ENCODE results near the gene CHCHD3. TPM values are rescaled to one million over a fixed set of nuclear protein-coding genes. Genes with fewer than 3 reads are reported as not detected.

The CHCHD3 gene
- total and polyA plus RNA-seq, 9 of the 15 experiments (the other 6 are each of a cell fraction or from before 2014, with no cell fraction given), result 66.2 to 279 (median 204) TPM

- TF ChIP-seq ZNF197 (CRISPR knock-in tag; IDR thresholded peaks at IDR 0.05; ENCODE audit: low read depth) (no peak), ZNF395 (CRISPR knock-in tag; IDR thresholded peaks at IDR 0.05) (no peak), GABPB1 (CRISPR knock-in tag; IDR thresholded peaks at IDR 0.05) (no peak)
Observed at GRCh38 chr7:132825932-132826835, 255.7 kb downstream of the CHCHD3 start (continued).

GRCh38 chr7:132825222-132825621 lies 256.7 kb downstream of the CHCHD3 start:
- in situ Hi-C loops (cut with MboI), result no loop called here
- no peak for ATAC-seq

More at GRCh38 chr7:132825222-132825621, 256.7 kb downstream of the CHCHD3 start:
- no peak overlapping the region for H3K4me3 ChIP-seq
- 96% methylated on average over 2 of the region's 2 CpGs for WGBS (ENCODE audit: insufficient coverage, low coverage, missing lambda C conversion rate)
- H3K79me2 ChIP-seq (ENCODE audit: control insufficient read depth, insufficient read depth, low read length), result no peaks in the 10 kb centered on the region; the same call in 2 of the 3 replicates
- no peaks in the 10 kb centered on the region for H3K27me3 ChIP-seq (ENCODE audit: control insufficient read depth in 2 of 2, insufficient read depth in 2 of 2, low read length in 2 of 2)
- TF ChIP-seq STAT5A (IDR thresholded peaks at IDR 0.05; ENCODE audit: borderline replicate concordance, low read length), result no peak
- TF ChIP-seq HMBOX1 (IDR thresholded peaks at IDR 0.05), result 0 out of 2 replicates have a peak, but pooled peaks have one; percentile 31
- H2AFZ ChIP-seq (ENCODE audit: low read depth, low read length), result no peak overlapping the region
- H3K9me3 ChIP-seq (replicated peaks; ENCODE audit: control insufficient read depth, insufficient read depth, low read depth, low read length), result no peaks in the 10 kb centered on the region
- peaks cover 15% of the 10 kb centered on the region for H3K36me3 ChIP-seq (ENCODE audit: control insufficient read depth, insufficient read depth, low read length)
- BruUV-seq (replicated peaks), result no TSS peak
- H3K27ac ChIP-seq (ENCODE audit: extremely low read depth, low read depth, low read length), result no peak overlapping the region
- no peak overlapping the region for H3K4me2 ChIP-seq (ENCODE audit: insufficient read depth, low read length)
- CTCF ChIA-PET (ENCODE audit: low intra/inter-chr PET ratio), result no interaction called here
- POLR2A ChIA-PET, result interaction anchor here (1.1 kb wide), 1 partner anchor 289 kb away, joined by 3 read pairs; no protein-coding TSS in a partner anchor
- no peaks in the 10 kb centered on the region for H4K20me1 ChIP-seq (replicated peaks; ENCODE audit: control insufficient read depth, insufficient read depth, low read length)
- DNase-seq (ENCODE audit: extremely low read depth in 1 of 4, low spot score in 3 of 4) (no peak), FAIRE-seq (no peak)
- no peak overlapping the region for H3K9ac ChIP-seq (ENCODE audit: insufficient read depth in 1 of 2, low read depth in 2 of 2, low read length in 2 of 2)
- H3K4me1 ChIP-seq (replicated peaks in 1 of 2; ENCODE audit: control insufficient read depth in 2 of 2, insufficient read depth in 2 of 2, low read length in 2 of 2), result no peaks in the 10 kb centered on the region
- H3K9me1 ChIP-seq (ENCODE audit: control insufficient read depth, insufficient read depth, low read length), result no peaks in the 10 kb centered on the region
- intact Hi-C loops (cut with micrococcal nuclease), result no loop called here

Data from K562 (cell line).